ENCODE measurements around the gene PTMS. TPM values are rescaled to one million over a fixed set of nuclear protein-coding genes. Genes with fewer than 3 reads are reported as not detected.

The PTMS gene
- total RNA-seq, 1 donor from 2014 or later = 129 TPM

DNA sequence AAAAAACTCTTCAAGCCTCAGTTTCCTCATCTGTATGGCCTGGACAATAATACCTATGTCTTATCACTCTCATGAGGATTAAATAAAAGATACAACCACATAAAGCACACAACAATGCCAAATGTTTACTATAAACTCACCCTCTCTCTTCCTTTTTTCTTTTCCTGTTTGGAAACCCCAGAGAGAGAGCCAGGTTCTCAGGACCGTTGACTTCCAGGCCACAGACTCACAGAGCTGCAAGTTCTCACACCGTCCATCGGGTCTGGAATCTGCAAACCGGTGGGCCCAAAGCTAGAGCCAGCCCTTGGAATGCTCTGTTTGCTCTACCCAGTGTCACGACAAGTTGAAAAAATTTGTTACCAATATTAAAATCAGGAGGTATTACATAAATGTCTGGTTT lies 18.6 kb downstream of the PTMS start:
- intact Hi-C loops (cut with micrococcal nuclease) = no loop called here

DNA sequence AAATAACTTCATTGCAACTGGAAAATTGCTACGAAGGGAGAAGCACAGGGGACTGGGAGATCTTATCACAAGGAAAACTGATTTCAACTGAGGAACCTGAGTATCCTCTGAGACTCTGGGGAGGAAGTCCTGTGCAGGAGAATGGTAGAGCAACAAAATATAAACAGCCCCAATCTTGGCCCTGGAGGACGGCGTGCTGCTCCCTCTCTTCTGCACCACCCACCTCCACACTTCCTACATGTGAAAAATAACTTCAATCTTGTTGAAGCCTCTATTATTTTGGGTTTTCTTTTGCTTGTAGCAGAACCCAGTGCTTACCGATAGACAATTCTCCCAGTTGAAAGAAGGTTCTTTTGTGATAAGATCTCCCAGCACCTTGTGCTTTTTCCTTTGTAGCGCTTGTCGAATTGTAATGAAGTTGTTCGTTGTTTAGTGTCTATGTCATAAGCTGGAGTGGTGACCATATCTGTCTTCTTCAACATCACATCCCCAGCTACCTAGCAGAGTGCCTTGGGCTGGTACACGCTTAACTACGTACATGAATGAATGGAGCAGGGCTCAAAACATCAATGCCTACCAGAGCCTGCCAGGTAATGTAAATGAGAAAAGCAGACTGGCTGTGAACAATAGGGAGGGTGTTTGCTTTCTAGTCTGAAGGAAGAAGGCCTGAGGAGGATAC lies 20.4 kb downstream of the PTMS start:
- intact Hi-C loops (cut with micrococcal nuclease) = no loop called here

DNA sequence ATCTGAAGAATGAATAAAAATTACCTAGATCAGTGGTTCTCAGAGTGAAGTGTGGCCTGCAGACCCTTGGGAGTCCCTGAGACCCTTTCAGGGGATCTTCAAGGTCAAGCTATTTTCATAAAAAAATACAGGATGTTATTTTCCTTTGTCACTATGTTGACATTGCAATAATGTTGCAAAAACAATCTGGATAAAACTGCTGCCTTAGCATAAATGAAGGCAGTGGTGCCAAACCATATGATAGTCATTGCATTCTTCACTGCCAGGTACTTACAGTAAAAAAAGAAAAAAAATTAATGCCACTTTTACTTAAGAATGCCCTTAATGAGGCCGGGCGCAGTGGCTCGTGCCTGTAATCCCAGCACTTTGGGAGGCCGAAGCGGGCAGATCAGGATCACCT lies 21.1 kb downstream of the PTMS start:
- intact Hi-C loops (cut with micrococcal nuclease) = no loop called here

DNA sequence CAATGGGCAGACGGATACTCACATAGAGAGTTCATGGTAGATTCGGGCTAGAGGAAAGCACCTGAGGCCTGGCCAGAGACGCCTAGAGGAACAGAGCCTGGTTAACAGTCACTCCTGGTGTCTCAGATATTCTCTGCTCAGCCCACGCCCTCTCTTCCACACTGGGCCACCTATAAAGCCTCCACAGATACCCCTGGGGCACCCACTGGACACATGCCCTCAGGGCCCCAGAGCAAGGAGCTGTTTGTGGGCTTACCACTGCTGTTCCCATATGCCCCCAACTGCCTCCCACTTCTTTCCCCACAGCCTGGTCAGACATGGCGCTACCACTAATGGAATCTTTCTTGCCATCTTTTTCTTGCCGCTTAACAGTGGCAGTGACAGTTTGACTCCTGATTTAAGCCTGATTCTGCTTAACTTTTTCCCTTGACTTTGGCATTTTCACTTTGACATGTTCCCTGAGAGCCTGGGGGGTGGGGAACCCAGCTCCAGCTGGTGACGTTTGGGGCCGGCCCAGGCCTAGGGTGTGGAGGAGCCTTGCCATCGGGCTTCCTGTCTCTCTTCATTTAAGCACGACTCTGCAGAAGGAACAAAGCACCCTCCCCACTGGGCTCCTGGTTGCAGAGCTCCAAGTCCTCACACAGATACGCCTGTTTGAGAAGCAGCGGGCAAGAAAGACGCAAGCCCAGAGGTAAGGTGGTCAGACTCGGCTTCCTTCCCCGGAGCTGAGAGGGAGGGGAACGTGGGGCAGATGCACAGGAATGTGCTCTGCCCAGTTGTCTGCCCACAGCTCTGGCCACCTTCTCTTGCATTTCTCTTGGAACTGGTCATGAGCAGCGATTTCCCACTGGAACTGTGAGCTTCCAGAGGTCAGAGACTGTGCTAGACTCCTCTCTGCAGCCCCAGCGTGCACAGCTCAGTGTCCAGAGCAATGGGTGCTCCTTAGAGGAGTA lies 23.1 kb downstream of the PTMS start, which contains the start of gene CD4:
Gene CD4 (plus strand): TSS at position 557 of the 953 bp plus-strand sequence. CDS start 10,611 bp downstream, outside the sequence.
- intact Hi-C loops (cut with micrococcal nuclease) = loop anchor here (1.0 kb wide), 5 partner anchors 9 to 295 kb away; partner anchors contain the start of genes MLF2, NCAPD2 and USP5

DNA sequence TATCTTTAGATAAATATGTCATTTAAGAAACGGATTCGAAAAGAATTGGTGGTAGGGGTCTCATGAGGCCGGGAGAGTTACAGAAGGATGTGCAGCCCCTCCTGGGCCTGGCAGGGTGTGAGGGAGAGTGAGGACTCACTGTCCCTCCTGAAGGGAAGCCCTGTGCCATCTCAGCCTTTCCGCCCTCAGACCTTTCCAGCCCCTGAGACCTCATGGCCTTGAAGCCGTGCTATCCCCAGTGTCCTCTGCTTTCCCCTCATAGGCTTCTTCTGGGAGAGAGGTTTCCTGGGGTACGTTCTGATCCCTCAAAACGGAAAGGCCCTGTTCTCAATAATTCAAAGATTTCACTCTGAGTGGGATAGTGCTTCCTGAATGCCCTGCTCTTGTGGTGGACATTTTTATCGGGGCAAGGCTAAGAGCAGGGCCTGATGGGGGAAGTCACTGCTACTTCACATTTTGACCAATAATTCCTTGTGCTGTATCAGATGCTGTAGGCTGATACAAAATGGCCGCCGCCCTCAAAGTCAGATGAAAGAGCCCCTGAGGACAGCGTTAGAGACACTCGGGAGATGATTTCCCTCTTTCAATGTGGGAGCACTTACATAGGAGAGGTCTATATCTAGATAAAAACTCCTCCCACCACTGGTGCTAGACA lies 24.5 kb downstream of the PTMS start:
- intact Hi-C loops (cut with micrococcal nuclease) = loop anchor here (1.0 kb wide), 1 partner anchor 101 kb away; the partner anchor contains the start of gene ZNF384

DNA sequence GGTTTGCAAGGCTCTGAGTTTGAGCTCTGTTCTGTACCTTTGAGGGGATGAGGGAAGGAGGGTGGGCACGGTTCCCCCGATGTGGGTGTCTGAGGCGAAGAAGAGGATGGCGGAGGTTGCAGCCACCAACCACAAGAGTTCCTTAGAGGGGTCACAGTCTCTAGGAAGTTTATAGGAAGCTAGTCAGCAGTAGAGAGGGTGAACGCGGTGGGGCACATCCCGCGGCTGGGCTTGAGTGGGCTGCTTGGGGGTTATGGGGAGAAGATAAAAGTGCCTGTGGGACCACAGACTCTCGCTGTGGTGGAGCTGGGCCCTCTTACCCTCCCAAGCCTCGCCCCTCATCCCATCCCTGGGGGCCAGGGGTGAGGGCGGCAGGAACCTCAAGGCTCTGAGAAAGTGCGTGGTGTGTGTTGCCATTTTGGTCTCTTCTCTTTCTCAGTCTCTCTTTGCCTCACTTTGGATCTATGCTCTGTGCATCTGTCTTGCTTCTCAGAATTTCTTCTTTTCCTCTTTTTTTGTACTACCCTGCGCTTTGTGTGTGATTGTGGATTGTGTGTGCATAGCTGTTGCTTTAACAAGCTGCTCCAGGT lies 25.9 kb downstream of the PTMS start:
- intact Hi-C loops (cut with micrococcal nuclease) = loop anchor here (1.0 to 2.0 kb wide), 3 partner anchors 17 to 68 kb away; partner anchors contain the start of gene COPS7A

DNA sequence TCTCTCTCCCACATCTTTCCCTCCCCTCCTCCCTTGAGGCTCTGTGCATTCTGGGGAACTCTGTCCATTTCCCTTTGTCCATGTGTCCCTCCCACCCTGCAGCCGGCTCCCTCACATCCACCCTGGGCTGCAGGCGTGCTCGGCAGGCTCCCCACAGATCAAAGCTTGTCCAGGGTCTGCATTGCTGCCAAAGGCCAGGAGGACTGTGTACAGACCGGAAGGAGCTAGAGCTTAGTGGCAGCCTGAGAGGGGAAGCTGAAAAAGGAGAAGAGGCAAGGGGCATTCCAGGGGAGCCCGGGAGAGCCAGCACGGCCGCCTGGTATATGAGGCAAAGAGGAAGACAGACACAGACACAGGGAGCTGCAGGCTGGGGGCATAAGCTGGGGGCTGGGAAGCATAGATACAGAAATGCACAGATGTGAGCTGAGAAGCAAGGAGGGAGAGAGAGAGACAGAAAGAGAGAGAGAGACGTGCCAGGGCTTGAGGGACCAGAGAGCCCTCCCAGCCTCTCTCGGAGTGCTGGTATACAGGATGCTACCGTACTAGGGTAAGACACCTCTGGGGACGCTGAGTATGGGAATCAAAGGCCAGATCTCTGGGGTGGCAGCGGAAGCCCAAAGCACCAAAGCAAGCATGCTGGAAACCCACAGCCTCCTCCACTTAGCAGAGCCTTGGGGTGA lies 26.5 kb downstream of the PTMS start:
- intact Hi-C loops (cut with micrococcal nuclease) = loop anchor here (1.0 to 2.0 kb wide), 4 partner anchors 16 to 184 kb away; partner anchors contain the start of gene COPS7A

DNA sequence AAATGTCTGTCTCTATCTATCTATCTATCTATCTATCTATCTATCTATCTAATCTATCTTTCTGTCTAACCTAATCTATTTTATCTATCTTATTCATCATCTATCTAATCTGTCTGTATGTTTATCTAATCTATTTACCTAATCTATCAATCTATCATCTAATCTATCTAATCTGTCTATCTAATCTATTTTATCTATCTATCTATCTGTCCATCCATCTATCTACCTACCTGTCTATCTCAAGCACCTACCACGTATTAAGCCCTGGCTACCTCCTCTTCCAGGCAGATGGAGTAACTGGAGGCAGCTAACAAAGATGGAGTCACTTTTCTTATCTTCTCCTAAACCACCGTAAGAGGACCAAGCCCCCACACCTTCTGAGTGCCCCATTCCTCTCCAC lies 28.9 kb downstream of the PTMS start:
- intact Hi-C loops (cut with micrococcal nuclease) = no loop called here

DNA sequence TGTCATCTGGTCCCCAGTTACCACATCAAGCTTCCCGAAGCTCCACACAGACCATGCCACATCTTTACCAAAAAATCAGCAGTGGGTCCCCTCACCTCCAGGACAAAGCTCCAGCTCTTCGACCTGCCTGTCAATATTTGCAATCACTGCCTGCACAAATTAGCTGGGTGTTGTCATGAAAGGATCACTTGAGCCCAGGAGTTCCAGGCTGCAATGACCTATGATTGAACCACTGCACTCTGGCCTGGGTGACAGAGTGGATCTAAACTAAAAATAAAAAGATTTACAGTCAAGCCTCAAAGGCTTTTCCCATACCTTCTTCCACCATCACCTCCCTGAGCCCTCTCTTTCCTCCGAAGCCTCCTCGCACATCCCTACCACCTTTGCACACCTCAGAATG lies 30.4 kb downstream of the PTMS start:
- intact Hi-C loops (cut with micrococcal nuclease) = no loop called here

DNA sequence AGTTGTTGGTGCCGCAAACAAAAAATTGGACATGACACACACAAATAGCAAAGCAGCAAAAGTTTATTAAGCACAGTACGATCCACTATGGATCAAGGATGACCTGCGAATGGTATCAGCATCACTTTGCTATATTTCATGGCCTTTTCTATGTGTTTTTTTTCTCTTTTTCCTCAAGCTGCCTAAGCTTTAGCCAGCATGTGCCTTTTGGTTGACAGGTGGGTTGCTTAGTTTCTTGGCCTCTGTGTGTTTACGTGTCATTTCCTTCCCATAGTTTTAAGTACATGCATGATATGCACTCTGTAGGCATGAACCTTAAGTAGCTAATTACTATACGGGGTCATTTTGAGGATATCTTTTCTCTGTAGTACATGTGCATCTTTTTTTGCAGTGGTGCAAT lies 33.0 kb downstream of the PTMS start:
- intact Hi-C loops (cut with micrococcal nuclease) = no loop called here

DNA sequence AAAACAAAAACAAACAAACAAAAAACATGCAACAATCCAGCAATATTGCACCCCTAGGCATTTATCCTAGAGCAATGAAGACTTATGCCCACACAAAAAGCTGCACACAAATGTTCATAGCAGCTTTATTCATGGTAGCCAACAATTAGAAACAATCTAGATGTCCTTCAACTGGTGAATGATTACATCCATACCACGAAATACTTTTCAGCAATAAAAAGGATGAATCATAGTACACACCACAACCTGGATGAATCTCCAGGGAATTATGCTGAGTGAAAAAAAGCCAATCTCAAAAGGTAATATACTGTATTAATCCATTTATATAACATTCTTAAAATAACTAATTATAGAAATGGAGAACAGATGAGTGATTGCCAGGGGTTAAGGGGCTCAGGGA lies 41.0 kb downstream of the PTMS start:
- intact Hi-C loops (cut with micrococcal nuclease) = no loop called here

DNA sequence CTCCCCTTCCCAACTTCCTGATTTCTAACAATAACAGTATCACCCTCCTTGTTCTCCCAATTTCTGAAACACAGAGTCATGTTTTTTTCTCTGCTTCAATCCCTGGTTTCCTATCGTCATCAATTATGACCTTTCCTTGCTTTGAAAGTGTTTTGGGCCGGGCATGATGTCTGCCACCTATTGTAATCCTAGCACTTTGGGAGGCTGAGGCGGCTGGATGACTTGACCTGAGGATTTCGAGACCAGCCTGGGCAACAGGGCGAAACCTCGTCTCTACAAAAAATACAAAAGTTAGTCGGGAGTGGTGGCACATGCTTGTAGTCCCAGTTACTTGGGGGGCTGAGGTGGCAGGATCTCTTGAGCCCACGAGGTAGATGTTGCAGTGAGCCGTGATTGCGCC lies 42.9 kb downstream of the PTMS start:
- intact Hi-C loops (cut with micrococcal nuclease) = loop anchor here (2.0 kb wide), 1 partner anchor 16 kb away; no protein-coding TSS in a partner anchor

DNA sequence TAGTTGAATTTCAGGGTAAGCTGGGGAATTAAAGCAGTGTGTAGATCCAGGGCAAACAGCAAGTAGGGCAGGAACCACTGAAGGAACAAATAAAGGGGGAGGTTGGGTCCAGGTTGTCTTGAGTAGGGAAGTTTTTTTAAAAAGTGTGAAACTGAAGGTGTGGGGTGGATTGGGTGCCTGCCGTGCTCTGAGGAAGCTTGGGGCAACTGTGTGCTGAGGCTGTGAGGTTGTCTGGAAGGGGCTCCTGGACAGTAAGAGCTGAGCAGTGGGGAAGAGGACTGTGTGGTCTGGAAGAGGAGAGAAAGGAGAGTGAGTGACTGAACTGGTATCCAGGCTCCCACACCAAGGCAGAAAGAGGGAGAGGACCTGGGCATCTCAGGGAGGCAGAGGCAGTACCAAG lies 44.6 kb downstream of the PTMS start:
- intact Hi-C loops (cut with micrococcal nuclease) = no loop called here

DNA sequence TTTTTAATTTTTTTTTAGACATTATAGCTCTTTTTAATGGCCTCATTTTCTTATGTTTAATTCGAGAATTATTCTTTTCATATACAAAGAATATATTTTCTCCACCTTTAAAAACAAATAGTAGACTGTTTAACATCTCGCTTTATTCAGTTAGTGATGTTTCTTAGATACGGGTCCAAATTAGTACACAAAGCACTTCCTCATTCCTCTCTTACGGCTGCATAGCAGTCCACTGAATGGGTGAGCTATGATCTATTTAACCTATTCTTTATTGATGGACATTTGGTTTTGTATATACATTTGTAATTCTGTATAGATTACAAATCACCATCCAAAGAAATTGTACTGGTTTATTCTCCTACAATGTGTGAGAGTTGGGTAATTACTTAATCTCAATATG lies 47.2 kb downstream of the PTMS start:
- intact Hi-C loops (cut with micrococcal nuclease) = no loop called here

DNA sequence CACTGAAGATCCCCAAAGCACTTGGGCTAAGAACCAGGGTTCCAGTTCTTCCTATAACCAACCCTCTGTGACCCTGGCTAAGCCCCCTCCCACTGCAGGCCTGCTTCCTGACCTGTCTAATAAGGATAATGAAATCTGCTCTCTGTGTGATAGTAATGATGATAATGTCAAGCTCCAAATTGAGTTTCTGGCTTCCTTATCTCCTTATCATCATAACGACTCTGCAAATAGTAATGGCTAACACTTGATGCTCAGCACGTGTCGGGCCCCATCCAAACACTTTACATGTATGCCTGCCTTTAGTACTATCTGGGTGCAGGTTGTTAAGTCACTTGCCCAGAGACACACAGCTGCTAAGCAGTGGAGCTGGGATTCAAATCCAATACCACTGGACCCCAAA lies 50.4 kb downstream of the PTMS start:
- intact Hi-C loops (cut with micrococcal nuclease) = no loop called here

DNA sequence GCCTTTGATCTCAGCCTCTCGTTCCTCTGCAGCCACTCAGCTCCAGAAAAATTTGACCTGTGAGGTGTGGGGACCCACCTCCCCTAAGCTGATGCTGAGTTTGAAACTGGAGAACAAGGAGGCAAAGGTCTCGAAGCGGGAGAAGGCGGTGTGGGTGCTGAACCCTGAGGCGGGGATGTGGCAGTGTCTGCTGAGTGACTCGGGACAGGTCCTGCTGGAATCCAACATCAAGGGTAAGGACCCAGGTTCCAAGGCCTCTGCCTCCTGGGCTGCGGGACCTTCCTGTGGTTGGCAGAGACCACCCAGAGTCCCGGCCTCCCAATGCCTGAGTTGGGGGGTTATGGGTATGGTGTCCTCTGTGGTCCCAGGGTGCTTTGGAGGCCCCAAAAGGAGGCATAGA lies 50.9 kb downstream of the PTMS start:
- intact Hi-C loops (cut with micrococcal nuclease) = no loop called here

DNA sequence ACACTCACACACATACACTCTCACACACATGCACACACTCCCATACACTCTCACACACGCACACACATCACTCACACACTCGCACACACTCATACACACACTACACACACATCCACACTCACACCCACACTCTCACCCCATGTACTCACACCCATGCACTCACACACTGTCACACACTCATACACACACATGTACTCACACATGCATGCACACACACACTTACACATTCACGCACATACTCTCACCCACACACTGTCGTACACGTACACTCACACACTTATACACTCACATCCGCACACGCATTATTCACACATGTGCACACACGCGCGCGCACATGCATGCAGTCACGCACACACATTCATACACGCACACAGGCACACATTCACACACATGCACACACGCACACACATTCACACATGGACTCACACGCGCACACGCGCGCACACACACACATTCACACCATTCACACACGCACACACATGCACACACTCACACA lies 51.5 kb downstream of the PTMS start:
- intact Hi-C loops (cut with micrococcal nuclease) = no loop called here

DNA sequence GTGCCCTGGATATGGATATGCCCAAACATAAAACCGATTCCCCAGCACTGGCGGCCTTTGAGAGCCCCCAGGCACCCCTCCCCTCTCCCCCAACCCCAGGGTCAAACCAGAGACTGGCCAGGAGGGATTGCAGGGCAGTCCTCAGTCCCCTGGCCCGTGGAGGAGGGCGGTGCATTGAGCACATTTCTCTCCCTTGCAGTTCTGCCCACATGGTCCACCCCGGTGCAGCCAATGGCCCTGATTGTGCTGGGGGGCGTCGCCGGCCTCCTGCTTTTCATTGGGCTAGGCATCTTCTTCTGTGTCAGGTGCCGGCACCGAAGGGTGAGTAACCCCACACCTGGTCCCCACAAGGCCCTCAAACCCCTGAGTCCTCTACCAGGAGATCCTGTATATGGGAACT lies 52.1 kb downstream of the PTMS start:
- intact Hi-C loops (cut with micrococcal nuclease) = no loop called here

DNA sequence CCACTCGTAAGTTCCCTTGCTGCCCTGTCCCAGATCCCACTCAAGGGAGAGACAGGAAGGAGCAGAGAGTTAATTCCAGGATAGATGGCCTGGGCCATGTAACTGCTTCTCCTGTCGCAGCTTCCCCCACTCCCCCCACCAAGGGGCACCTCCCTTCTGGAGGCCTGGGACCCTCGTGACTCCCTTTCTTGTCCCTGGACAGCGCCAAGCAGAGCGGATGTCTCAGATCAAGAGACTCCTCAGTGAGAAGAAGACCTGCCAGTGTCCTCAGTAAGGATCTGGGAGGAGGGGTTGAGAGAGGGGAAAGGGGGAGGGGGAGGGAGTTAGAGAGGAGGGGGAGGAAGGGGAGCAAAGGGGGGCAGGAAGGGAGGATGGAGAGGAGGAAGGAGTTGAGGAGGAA lies 52.5 kb downstream of the PTMS start:
- intact Hi-C loops (cut with micrococcal nuclease) = no loop called here
